ENCODE results near the gene EMC8.

- TF ChIP-seq CTCF (IDR thresholded peaks at IDR 0.05 in 2 of 3, conservative IDR thresholded peaks at IDR 0.05 in 1 of 3; ENCODE audit: borderline replicate concordance in 1 of 3, insufficient read depth in 1 of 3, low read depth in 2 of 3, low read length in 2 of 3) (no peak), POLR2A (IDR thresholded peaks at IDR 0.05; ENCODE audit: borderline replicate concordance, extremely low read depth, insufficient read depth, insufficient read length) (no peak), REST (IDR thresholded peaks at IDR 0.05; ENCODE audit: low read depth) (no peak), YY1 (IDR thresholded peaks at IDR 0.05; ENCODE audit: extremely low read depth, insufficient replicate concordance, low read depth, low read length) (no peak), EZH2phosphoT487 (IDR thresholded peaks at IDR 0.05; ENCODE audit: borderline replicate concordance) (no peak), ELF1 (IDR thresholded peaks at IDR 0.05; ENCODE audit: borderline replicate concordance, low read depth) (no peak), SP1 (IDR thresholded peaks at IDR 0.05; ENCODE audit: low read depth) (no peak), POLR2AphosphoS5 (IDR thresholded peaks at IDR 0.05; ENCODE audit: low read depth, low read length) (no peak), TCF7L2 (IDR thresholded peaks at IDR 0.05; ENCODE audit: borderline replicate concordance, extremely low read depth, insufficient read depth, insufficient read length) (no peak), ATF3 (IDR thresholded peaks at IDR 0.05) (no peak)
These were observed 31.1 kb downstream of the EMC8 start for GRCh38 chr16:85768199-85768598.
